Measurements from ENCODE around the gene MAGI1. TPM values are rescaled to one million over a fixed set of nuclear protein-coding genes. Genes with fewer than 3 reads are reported as not detected.

The MAGI1 gene
- total RNA-seq, 1 experiment from 2014 or later, result 38.6 TPM

GRCh38 chr3:65318231-65318630, 720.5 kb downstream of the MAGI1 start:
- no TSS peak for BruUV-seq (replicated peaks)

More at GRCh38 chr3:65318231-65318630, 720.5 kb downstream of the MAGI1 start:
- no peak for ATAC-seq
- H3K9me2 ChIP-seq (ENCODE audit: insufficient read depth), result no peaks in the 10 kb centered on the region; the same call in 1 of the 2 replicates
- H3K4me1 ChIP-seq (ENCODE audit: control insufficient read depth in 1 of 2, insufficient read depth in 2 of 2, low read length in 2 of 2), result no peaks in the 10 kb centered on the region
- no peaks in the 10 kb centered on the region for H3K9me3 ChIP-seq (ENCODE audit: control insufficient read depth in 1 of 2, insufficient read depth in 1 of 2, low read depth in 1 of 2, low read length in 2 of 2)
- 0 out of 2 replicates have a peak, but pooled peaks cover 2% of the 10 kb centered on the region for H3K27me3 ChIP-seq (ENCODE audit: insufficient read depth, low read length)
- TF ChIP-seq ELF1 (IDR thresholded peaks at IDR 0.05; ENCODE audit: borderline replicate concordance, low read depth) (no peak), EGR1 (IDR thresholded peaks at IDR 0.05; ENCODE audit: low read depth) (no peak), SRF (IDR thresholded peaks at IDR 0.05; ENCODE audit: low read depth) (no peak), JUND (IDR thresholded peaks at IDR 0.05) (no peak), POLR2AphosphoS5 (IDR thresholded peaks at IDR 0.05; ENCODE audit: low read depth, low read length) (no peak), RAD21 (IDR thresholded peaks at IDR 0.05; ENCODE audit: low read depth) (no peak), POLR2A (IDR thresholded peaks at IDR 0.05; ENCODE audit: borderline replicate concordance, extremely low read depth, insufficient read depth, insufficient read length) (no peak), TCF7L2 (IDR thresholded peaks at IDR 0.05; ENCODE audit: borderline replicate concordance, extremely low read depth, insufficient read depth, insufficient read length) (no peak), ATF3 (IDR thresholded peaks at IDR 0.05) (no peak), EZH2 (IDR thresholded peaks at IDR 0.05) (no peak), SP1 (IDR thresholded peaks at IDR 0.05; ENCODE audit: low read depth) (no peak), YY1 (IDR thresholded peaks at IDR 0.05; ENCODE audit: extremely low read depth, insufficient replicate concordance, low read depth, low read length) (no peak), ZFX (IDR thresholded peaks at IDR 0.05) (no peak)
- TF ChIP-seq, protein P1, sequence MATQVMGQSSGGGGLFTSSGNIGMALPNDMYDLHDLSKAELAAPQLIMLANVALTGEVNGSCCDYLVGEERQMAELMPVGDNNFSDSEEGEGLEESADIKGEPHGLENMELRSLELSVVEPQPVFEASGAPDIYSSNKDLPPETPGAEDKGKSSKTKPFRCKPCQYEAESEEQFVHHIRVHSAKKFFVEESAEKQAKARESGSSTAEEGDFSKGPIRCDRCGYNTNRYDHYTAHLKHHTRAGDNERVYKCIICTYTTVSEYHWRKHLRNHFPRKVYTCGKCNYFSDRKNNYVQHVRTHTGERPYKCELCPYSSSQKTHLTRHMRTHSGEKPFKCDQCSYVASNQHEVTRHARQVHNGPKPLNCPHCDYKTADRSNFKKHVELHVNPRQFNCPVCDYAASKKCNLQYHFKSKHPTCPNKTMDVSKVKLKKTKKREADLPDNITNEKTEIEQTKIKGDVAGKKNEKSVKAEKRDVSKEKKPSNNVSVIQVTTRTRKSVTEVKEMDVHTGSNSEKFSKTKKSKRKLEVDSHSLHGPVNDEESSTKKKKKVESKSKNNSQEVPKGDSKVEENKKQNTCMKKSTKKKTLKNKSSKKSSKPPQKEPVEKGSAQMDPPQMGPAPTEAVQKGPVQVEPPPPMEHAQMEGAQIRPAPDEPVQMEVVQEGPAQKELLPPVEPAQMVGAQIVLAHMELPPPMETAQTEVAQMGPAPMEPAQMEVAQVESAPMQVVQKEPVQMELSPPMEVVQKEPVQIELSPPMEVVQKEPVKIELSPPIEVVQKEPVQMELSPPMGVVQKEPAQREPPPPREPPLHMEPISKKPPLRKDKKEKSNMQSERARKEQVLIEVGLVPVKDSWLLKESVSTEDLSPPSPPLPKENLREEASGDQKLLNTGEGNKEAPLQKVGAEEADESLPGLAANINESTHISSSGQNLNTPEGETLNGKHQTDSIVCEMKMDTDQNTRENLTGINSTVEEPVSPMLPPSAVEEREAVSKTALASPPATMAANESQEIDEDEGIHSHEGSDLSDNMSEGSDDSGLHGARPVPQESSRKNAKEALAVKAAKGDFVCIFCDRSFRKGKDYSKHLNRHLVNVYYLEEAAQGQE (IDR thresholded peaks at IDR 0.05; ENCODE audit: low read depth), result no peak
- TF ChIP-seq, protein P2, sequence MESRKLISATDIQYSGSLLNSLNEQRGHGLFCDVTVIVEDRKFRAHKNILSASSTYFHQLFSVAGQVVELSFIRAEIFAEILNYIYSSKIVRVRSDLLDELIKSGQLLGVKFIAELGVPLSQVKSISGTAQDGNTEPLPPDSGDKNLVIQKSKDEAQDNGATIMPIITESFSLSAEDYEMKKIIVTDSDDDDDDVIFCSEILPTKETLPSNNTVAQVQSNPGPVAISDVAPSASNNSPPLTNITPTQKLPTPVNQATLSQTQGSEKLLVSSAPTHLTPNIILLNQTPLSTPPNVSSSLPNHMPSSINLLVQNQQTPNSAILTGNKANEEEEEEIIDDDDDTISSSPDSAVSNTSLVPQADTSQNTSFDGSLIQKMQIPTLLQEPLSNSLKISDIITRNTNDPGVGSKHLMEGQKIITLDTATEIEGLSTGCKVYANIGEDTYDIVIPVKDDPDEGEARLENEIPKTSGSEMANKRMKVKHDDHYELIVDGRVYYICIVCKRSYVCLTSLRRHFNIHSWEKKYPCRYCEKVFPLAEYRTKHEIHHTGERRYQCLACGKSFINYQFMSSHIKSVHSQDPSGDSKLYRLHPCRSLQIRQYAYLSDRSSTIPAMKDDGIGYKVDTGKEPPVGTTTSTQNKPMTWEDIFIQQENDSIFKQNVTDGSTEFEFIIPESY (IDR thresholded peaks at IDR 0.05; ENCODE audit: extremely low read depth, insufficient replicate concordance, low read length), result no peak
- POLR2A ChIA-PET, result no interaction called here
- no peaks in the 10 kb centered on the region for H4K20me1 ChIP-seq (ENCODE audit: insufficient read depth)
- no peaks in the 10 kb centered on the region for H3K79me2 ChIP-seq (ENCODE audit: insufficient read depth, low read length)
- H3K4me2 ChIP-seq (ENCODE audit: low read length), result no peak overlapping the region
- no peak for DNase-seq (ENCODE audit: low read depth, low spot score)
- H3K9ac ChIP-seq (ENCODE audit: low read length), result no peak overlapping the region
- intact Hi-C loops (cut with micrococcal nuclease), result no loop called here
- H2AFZ ChIP-seq (ENCODE audit: low read depth, low read length, poor library complexity, severe bottlenecking), result no peak overlapping the region
- CTCF ChIA-PET, result no interaction called here
- H3K4me3 ChIP-seq (replicated peaks in 1 of 2; ENCODE audit: low read depth in 1 of 2, low read length in 2 of 2), result no peak overlapping the region
- H3K27ac ChIP-seq (ENCODE audit: low read depth, low read length), result no peak overlapping the region
- RAD21 ChIA-PET (ENCODE audit: low non-redundant PET in 1 of 2, low total read pairs in 2 of 2, uncharacterized antibody in 2 of 2, unreplicated experiment in 2 of 2), result no interaction called here
- no peaks in the 10 kb centered on the region for H3K36me3 ChIP-seq (ENCODE audit: control insufficient read depth in 1 of 2, insufficient read depth in 2 of 2, low read length in 2 of 2)
